Measurements from ENCODE around the gene GRAMD4. TPM values are rescaled to one million over a fixed set of nuclear protein-coding genes. Genes with fewer than 3 reads are reported as not detected.
"Not testable (repeated sequence)": the region's sequence is repeated elsewhere in the genome, so short reads cannot be mapped to it uniquely, and the experiment has no call there.

GRAMD4 gene
- total RNA-seq, 2 donors from 2014 or later, result 178 to 213 TPM

GRCh38 chr22:46612904-46613605 is 7.1 kb upstream of the GRAMD4 start:
- ATAC-seq (peak; percentile 57), DNase-seq (peak; percentile 61 to 68)
- intact Hi-C loops (cut with DNase I, micrococcal nuclease), result no loop called here

- intact Hi-C loops (cut with DNase I, micrococcal nuclease), result no loop called here
- DNase-seq (peak in 1 of 2 donors; percentile 59), ATAC-seq (peak; percentile 4)
These were observed 6.6 kb upstream of the GRAMD4 start for GRCh38 chr22:46613606-46614021.

- DNase-seq (peak in 1 of 2 donors; percentile 48), ATAC-seq (no peak)
- intact Hi-C loops (cut with DNase I, micrococcal nuclease), result no loop called here
These were observed 5.9 kb upstream of the GRAMD4 start for GRCh38 chr22:46614025-46614931.

GRCh38 chr22:46617207-46617985 is 2.8 kb upstream of the GRAMD4 start:
- intact Hi-C loops (cut with DNase I, micrococcal nuclease), result no loop called here
- DNase-seq, result peak in 1 of 2 donors; percentile 50
- ATAC-seq, result peak; percentile 73

GRCh38 chr22:46617986-46618647 is 2.1 kb upstream of the GRAMD4 start:
- intact Hi-C loops (cut with DNase I, micrococcal nuclease), result no loop called here
- ATAC-seq, result no peak

GRCh38 chr22:46618667-46619066 is 1.5 kb upstream of the GRAMD4 start:
- intact Hi-C loops (cut with DNase I, micrococcal nuclease), result no loop called here
- DNase-seq (no peak), ATAC-seq (no peak)

More at GRCh38 chr22:46617986-46618647, 2.1 kb upstream of the GRAMD4 start:
- DNase-seq, result no peak

- no peak for ATAC-seq
- intact Hi-C loops (cut with DNase I, micrococcal nuclease), result no loop called here
- DNase-seq, result no peak
These were observed 851 bp upstream of the GRAMD4 start for GRCh38 chr22:46619240-46619829.

- ATAC-seq (no peak), DNase-seq (no peak)
- intact Hi-C loops (cut with DNase I, micrococcal nuclease), result no loop called here
These were observed 529 bp downstream of the GRAMD4 start for GRCh38 chr22:46620588-46621242.

- ATAC-seq; intact Hi-C loops (cut with DNase I, micrococcal nuclease); DNase-seq: not testable (repeated sequence)
These were observed 1.2 kb downstream of the GRAMD4 start for GRCh38 chr22:46621243-46621930.

GRCh38 chr22:46622081-46622521 is 1.9 kb downstream of the GRAMD4 start:
- no peak for DNase-seq
- intact Hi-C loops (cut with DNase I, micrococcal nuclease), result no loop called here
- no peak for ATAC-seq

- intact Hi-C loops (cut with DNase I, micrococcal nuclease), result no loop called here
- ATAC-seq (peak; percentile 16), DNase-seq (no peak)
These were observed 5.1 kb downstream of the GRAMD4 start for GRCh38 chr22:46625113-46625842.

- DNase-seq (no peak), ATAC-seq (no peak)
- intact Hi-C loops (cut with DNase I, micrococcal nuclease), result no loop called here
These were observed 5.7 kb downstream of the GRAMD4 start for GRCh38 chr22:46625843-46626349.

GRCh38 chr22:46626356-46626755 is 6.2 kb downstream of the GRAMD4 start:
- ATAC-seq (no peak), DNase-seq (no peak)
- intact Hi-C loops (cut with DNase I, micrococcal nuclease), result no loop called here

GRCh38 chr22:46626911-46627805 is 7.0 kb downstream of the GRAMD4 start:
- intact Hi-C loops (cut with DNase I, micrococcal nuclease), result no loop called here
- no peak for DNase-seq
- ATAC-seq, result peak; percentile 3

- DNase-seq, result no peak
- ATAC-seq, result no peak
- intact Hi-C loops (cut with DNase I, micrococcal nuclease), result no loop called here
These were observed 7.8 kb downstream of the GRAMD4 start for GRCh38 chr22:46627806-46628482.

Measured in left colon (tissue), 2 donors.